ENCODE measurements around the gene CD63. TPM values are rescaled to one million over a fixed set of nuclear protein-coding genes. Genes with fewer than 3 reads are reported as not detected.

Gene CD63
- total and polyA plus RNA-seq, 2 of the 13 experiments (the other 11 are each of a cell fraction or from before 2014, with no cell fraction given) = 234 to 277 TPM

- TF ChIP-seq POGZ (CRISPR knock-in tag; IDR thresholded peaks at IDR 0.05) = 0 out of 2 replicates have a peak, but pooled peaks have one; percentile 25
- TF ChIP-seq POGK (CRISPR knock-in tag; conservative IDR thresholded peaks at IDR 0.05) = peak; percentile 72; the same call in 1 of the 2 replicates
- no peak for TF ChIP-seq SUZ12 (IDR thresholded peaks at IDR 0.05; ENCODE audit: low read depth, low read length)
- TF ChIP-seq MYNN (CRISPR knock-in tag; IDR thresholded peaks at IDR 0.05; ENCODE audit: low read depth) = no peak
- no peak for TF ChIP-seq ZNF549 (CRISPR knock-in tag; IDR thresholded peaks at IDR 0.05)
- no peak for TF ChIP-seq ZNF234 (CRISPR knock-in tag; conservative IDR thresholded peaks at IDR 0.05)
- TF ChIP-seq ZNF280B (CRISPR knock-in tag; IDR thresholded peaks at IDR 0.05; ENCODE audit: borderline replicate concordance) = peak; percentile 46; the same call in 1 of the 2 replicates
- no peak for TF ChIP-seq JUND (CRISPR knock-in tag; IDR thresholded peaks at IDR 0.05)
- TF ChIP-seq, protein P1, sequence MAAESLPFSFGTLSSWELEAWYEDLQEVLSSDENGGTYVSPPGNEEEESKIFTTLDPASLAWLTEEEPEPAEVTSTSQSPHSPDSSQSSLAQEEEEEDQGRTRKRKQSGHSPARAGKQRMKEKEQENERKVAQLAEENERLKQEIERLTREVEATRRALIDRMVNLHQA (CRISPR knock-in tag; IDR thresholded peaks at IDR 0.05) = no peak
- peak; percentile 82 for TF ChIP-seq PBX2 (CRISPR knock-in tag; IDR thresholded peaks at IDR 0.05)
- no peak for TF ChIP-seq ZC3H4 (CRISPR knock-in tag; IDR thresholded peaks at IDR 0.05; ENCODE audit: borderline replicate concordance)
- peak; percentile 84 for TF ChIP-seq ZNF281 (CRISPR knock-in tag; IDR thresholded peaks at IDR 0.05; ENCODE audit: borderline replicate concordance)
- TF ChIP-seq, protein P2, sequence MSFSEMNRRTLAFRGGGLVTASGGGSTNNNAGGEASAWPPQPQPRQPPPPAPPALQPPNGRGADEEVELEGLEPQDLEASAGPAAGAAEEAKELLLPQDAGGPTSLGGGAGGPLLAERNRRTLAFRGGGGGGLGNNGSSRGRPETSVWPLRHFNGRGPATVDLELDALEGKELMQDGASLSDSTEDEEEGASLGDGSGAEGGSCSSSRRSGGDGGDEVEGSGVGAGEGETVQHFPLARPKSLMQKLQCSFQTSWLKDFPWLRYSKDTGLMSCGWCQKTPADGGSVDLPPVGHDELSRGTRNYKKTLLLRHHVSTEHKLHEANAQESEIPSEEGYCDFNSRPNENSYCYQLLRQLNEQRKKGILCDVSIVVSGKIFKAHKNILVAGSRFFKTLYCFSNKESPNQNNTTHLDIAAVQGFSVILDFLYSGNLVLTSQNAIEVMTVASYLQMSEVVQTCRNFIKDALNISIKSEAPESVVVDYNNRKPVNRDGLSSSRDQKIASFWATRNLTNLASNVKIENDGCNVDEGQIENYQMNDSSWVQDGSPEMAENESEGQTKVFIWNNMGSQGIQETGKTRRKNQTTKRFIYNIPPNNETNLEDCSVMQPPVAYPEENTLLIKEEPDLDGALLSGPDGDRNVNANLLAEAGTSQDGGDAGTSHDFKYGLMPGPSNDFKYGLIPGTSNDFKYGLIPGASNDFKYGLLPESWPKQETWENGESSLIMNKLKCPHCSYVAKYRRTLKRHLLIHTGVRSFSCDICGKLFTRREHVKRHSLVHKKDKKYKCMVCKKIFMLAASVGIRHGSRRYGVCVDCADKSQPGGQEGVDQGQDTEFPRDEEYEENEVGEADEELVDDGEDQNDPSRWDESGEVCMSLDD (CRISPR knock-in tag; IDR thresholded peaks at IDR 0.05; ENCODE audit: borderline replicate concordance) = peak; percentile 86; the same call in 1 of the 2 replicates
- no peak for TF ChIP-seq NFYC (CRISPR knock-in tag; IDR thresholded peaks at IDR 0.05)
- TF ChIP-seq ESRRA (CRISPR knock-in tag; IDR thresholded peaks at IDR 0.05; ENCODE audit: low read depth) = no peak
- TF ChIP-seq, protein P3, sequence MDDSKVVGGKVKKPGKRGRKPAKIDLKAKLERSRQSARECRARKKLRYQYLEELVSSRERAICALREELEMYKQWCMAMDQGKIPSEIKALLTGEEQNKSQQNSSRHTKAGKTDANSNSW (CRISPR knock-in tag; IDR thresholded peaks at IDR 0.05; ENCODE audit: borderline replicate concordance) = no peak
- no peak for TF ChIP-seq CC2D1A (CRISPR knock-in tag; IDR thresholded peaks at IDR 0.05)
Measured at GRCh38 chr12:55728939-55729818, at the start of gene CD63 (continued).

All from HepG2 (cell line).